ENCODE data around the gene PPIL4. TPM values are rescaled to one million over a fixed set of nuclear protein-coding genes. Genes with fewer than 3 reads are reported as not detected.

Gene PPIL4
- total and polyA plus RNA-seq, 10 of the 15 experiments (the other 5 are each of a cell fraction or from before 2014, with no cell fraction given) = 8.0 to 28.4 (median 24.3) TPM

GRCh38 chr6:149483334-149483725 is 62.5 kb downstream of the PPIL4 start (continued):
- TF ChIP-seq, protein P1, sequence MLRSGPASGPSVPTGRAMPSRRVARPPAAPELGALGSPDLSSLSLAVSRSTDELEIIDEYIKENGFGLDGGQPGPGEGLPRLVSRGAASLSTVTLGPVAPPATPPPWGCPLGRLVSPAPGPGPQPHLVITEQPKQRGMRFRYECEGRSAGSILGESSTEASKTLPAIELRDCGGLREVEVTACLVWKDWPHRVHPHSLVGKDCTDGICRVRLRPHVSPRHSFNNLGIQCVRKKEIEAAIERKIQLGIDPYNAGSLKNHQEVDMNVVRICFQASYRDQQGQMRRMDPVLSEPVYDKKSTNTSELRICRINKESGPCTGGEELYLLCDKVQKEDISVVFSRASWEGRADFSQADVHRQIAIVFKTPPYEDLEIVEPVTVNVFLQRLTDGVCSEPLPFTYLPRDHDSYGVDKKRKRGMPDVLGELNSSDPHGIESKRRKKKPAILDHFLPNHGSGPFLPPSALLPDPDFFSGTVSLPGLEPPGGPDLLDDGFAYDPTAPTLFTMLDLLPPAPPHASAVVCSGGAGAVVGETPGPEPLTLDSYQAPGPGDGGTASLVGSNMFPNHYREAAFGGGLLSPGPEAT (IDR thresholded peaks at IDR 0.05; ENCODE audit: low read depth) = 0 out of 2 replicates have a peak, but pooled peaks have one; percentile 8
- TF ChIP-seq HCFC1 (IDR thresholded peaks at IDR 0.05; ENCODE audit: low read length) (no peak), SUPT20H (IDR thresholded peaks at IDR 0.05; ENCODE audit: borderline replicate concordance, control insufficient read depth, low read depth, low read length) (no peak), SMC3 (IDR thresholded peaks at IDR 0.05; ENCODE audit: borderline replicate concordance, low read length) (no peak), BMI1 (IDR thresholded peaks at IDR 0.05; ENCODE audit: borderline replicate concordance) (no peak; the same call in 1 of the 2 replicates), ZSCAN29 (IDR thresholded peaks at IDR 0.05) (no peak), HDGF (IDR thresholded peaks at IDR 0.05) (no peak), SPI1 (IDR thresholded peaks at IDR 0.05; ENCODE audit: borderline replicate concordance, insufficient read depth, low read depth, low read length) (no peak; the same call in 1 of the 2 replicates), PML (IDR thresholded peaks at IDR 0.05; ENCODE audit: low read length) (no peak), ZNF207 (IDR thresholded peaks at IDR 0.05; ENCODE audit: borderline replicate concordance) (no peak)
- TF ChIP-seq, protein P2, sequence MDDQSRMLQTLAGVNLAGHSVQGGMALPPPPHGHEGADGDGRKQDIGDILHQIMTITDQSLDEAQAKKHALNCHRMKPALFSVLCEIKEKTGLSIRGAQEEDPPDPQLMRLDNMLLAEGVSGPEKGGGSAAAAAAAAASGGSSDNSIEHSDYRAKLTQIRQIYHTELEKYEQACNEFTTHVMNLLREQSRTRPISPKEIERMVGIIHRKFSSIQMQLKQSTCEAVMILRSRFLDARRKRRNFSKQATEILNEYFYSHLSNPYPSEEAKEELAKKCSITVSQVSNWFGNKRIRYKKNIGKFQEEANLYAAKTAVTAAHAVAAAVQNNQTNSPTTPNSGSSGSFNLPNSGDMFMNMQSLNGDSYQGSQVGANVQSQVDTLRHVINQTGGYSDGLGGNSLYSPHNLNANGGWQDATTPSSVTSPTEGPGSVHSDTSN (IDR thresholded peaks at IDR 0.05; ENCODE audit: insufficient replicate concordance, low read depth, low read length) = no peak
- TF ChIP-seq, protein P3, sequence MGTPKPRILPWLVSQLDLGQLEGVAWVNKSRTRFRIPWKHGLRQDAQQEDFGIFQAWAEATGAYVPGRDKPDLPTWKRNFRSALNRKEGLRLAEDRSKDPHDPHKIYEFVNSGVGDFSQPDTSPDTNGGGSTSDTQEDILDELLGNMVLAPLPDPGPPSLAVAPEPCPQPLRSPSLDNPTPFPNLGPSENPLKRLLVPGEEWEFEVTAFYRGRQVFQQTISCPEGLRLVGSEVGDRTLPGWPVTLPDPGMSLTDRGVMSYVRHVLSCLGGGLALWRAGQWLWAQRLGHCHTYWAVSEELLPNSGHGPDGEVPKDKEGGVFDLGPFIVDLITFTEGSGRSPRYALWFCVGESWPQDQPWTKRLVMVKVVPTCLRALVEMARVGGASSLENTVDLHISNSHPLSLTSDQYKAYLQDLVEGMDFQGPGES (IDR thresholded peaks at IDR 0.05) = no peak
